HG03103 (cell line): Measurements from ENCODE around the gene COX6A1.

ENCODE experiments used
- ATAC-seq: cut with Tn5 transposase; IDR thresholded peaks from one replicate; pipeline ENCODE4 v1.9.1; 2021; ENCODE audit warnings: low read depth; ENCODE audit not compliant: unreplicated experiment

The COX6A1 gene

GRCh38 chr12:120437735-120438494 lies at the start of gene COX6A1:
TSS of gene COX6A1 (plus strand) at chr12:120438113. CDS start at chr12:120438127, 14 bp downstream.
- peak; percentile 92 for ATAC-seq

GRCh38 chr12:120388691-120389481 lies 49.0 kb upstream of the COX6A1 start:
- no peak for ATAC-seq

DNA sequence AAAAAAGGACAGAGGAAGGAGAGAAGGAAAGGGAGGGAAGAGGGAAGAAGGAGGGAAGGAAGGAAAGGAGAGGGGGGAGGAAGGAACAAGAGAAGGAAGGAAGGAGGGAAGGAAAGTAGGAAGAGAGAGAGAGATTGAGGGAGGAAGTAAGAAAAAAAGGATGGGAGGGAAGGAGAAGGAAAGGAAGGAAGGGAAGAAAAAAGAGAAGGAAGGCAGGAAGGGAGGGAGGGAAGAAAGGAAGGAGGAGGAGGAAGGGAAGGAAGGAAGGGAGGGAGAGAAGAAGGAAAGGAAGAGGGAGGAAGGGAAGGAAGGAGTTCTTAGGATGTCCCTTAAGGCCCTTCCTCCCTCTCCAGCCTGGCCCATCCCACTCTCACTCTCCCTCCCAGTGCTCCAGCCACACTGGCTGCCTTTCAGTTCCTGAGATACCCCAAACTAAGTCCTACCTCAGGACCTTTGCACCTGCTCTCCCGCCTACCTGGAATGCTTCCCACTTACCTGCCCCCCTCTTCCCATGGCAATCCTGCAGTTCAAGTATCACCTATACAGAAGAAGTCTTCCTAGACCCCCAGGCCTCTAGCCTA lies 47.3 kb upstream of the COX6A1 start:
- ATAC-seq = no peak

GRCh38 chr12:120394483-120395367 lies 43.2 kb upstream of the COX6A1 start:
- no peak for ATAC-seq

DNA sequence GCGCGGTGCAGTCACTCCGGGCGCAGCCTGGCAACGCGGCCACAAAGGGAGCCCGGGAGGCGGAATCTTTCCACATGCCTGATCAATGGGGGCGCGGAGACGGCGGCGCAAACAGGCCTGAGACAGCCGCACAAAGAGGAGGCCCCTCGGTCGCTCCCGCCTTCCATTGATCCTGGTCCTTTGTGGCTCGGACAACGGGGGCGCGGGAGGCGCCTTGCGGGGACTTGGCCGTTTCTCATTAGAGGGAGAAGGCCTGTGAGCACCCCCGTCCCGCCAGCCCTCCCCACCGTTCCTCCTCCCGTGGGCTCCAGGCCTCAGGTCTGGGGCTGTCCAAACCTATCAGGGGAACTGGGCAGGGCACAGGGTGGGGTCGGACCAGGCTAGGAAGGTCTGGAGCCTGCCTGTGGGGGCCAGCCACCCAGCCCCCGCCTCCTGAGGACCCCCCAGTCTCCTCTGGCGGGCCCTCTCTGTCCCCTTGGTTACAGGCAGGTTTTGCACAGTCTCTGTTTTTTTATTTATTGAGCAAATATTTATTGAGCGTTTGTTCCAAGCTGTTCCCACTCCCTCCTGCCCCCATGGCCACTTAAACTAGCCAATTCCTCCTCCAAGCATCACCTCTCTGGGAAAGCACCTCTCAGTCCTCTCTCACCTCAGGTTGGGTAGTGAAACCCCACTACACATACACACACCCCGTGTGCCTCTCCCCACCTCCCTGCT lies 39.9 kb upstream of the COX6A1 start:
- no peak for ATAC-seq

DNA sequence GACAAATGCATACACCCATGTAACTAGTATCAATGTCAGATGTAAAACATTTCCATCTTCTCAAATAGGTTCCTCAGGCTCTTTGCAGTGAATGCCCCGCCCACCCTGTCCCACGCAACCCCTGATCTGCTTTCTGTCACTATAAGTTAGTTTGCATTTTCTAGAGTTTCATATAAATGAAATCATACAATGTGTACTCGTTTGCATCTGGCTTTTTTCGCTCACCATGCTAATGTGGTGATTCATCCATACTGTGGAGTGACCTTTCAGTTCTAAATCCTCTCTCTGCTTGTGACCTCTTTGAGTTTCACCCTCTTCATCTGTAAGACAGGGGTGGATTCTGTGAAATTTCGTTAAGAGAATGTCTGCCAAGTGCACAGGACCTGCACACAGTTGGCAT lies 38.4 kb upstream of the COX6A1 start:
- ATAC-seq = no peak

- no peak for ATAC-seq
Measured at GRCh38 chr12:120402217-120402616, 35.7 kb upstream of the COX6A1 start.

DNA sequence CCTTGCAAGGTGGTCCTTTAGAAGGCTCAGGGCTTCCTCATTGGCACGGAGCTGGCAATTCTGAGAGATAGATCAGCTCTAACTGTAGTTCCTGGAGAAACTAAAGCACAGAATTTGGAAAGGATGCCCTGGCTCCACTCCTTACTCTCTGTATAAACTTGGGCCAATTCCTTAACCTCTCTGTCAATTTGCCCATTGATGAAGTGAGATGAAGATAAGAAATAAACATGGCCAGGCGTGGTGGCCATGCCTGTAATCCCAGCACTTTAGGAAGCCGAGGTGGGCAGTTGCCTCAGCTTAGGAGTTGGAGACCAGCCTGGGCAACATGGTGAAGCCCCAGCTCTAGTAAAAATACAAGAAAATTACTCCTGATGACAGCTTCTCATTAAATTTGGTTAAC lies 34.0 kb upstream of the COX6A1 start:
- no peak for ATAC-seq

DNA sequence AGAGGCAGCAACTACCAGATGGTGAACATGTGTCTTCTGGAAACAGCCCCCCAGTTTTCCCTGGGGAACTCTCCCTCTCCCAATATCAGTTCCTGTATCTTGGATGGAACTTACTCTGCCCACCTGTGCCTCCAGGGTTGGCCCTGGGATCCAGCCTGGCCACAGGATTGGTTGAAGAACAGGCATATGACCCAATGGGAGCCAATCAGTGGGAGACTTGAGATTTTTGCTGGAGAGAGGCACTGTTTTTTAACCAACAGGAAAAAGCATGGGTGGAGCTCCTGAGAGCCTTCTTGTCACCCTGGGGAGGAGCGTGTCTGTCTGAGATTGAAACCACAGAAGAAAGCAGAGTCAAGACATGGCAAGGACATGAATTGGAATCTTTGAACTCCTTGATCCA lies 33.6 kb upstream of the COX6A1 start:
- no peak for ATAC-seq

DNA sequence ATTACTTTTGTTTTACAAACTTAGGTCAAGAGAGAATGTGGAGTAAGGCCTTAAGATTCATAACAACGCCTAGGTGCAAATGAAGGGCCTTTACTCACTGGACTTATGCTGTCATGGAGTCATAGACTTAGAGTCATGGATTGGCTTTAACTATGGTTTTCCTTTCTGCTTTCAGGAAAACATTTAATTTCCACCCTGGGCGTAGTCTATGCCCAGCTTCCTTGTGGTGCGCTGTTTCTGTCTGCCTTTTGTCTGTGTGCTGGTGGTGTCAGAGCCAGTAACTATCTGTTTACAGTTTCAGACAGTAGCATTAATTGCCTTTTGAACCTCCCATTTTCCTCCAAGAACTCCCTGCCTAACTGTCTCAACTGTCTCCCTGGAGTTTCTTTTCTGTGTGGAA lies 31.8 kb upstream of the COX6A1 start:
- ATAC-seq = no peak

DNA sequence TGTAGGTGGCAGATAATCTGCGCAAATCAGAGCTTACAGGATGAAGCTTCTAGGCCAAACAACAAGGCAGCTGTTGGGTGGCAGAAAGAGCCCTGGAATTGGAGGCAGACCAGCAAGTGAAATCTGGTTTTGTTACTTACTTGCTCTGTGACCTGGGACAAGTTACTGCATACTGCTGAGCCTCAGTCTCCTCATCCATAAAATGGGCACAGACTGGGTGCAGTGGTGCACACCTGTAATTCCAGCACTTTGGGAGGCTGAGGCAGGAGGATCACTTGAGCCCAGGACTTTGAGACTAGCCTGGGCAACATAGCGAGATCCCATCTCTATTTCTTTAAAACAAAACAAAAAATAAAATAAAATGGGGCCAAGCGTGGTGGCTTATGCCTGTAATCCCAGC lies 31.4 kb upstream of the COX6A1 start:
- ATAC-seq = no peak

DNA sequence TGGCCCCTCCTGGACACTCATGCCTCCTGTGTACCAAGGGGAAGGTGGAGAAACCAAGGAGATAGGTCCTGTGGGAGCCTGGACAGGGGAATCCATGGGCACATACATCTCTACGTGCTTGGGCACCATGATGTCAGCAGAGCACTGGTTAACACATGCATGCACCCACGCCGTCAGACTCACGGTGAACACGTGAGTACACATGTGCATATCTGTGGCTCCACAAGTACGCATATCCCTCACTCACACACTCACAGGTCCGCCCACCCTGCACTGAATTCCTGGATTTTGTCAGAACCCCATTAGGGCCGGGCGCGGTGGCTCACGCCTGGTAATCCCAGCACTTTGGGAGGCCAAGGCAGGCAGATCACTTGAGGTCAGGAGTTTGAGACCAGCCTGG lies 29.1 kb upstream of the COX6A1 start:
- no peak for ATAC-seq

DNA sequence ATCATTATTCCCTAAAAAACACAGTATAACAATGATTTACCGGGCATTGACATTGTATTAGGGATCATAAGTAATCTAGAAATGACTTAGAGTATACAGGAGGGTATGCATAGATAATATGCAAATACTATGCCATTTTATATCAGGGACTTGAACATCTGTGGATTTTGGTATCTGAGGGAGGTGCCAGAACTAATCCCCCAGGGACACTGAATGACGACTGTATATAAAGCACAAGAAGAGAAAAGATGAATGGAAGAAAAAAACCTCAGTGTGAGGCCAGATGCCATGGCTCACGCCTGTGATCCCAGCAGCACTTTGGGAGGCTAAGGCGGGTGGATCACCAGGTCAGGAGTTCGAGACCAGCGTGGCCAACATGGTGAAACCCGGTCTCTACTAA lies 25.5 kb upstream of the COX6A1 start:
- no peak for ATAC-seq

DNA sequence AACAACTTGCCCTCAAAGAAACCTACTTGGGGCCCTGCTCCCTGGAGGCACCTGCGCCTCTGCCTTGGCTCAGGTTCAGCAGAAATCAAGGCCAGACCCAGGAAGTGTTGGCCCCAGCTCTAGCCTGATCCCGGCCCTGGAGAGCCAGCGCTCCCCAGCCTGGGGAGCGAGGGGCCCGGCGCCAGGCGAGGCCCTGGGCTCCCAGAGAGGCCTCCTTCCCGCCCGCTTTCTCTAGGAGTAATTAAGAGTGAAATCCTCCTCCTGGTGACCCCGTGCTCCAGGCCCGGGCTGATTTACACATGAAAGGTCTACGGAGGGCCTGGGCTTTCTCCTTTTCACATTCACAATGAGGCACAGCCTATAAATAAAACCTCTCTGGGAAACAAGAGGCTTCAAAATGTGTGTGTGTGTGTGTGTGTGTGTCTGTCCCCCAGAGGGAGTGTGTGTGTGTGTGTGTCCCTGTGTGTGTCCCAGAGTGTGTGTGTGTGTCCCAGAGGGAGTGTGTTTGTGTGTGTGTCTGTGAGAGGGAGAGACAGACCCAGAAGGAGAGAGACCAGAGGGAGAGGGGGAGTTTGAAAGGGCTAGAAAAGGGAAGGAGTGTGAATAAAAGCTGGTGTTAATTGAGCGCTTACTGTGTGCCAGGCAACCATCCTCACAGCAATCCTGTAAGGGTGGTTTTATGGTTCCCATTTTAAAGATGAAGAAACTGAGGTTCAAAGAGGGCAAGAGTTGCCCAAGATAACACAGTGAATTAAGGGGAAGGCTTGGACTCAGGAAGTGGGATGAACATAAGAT lies 23.8 kb upstream of the COX6A1 start:
- no peak for ATAC-seq

- no peak for ATAC-seq
Measured at GRCh38 chr12:120416490-120417216, 21.3 kb upstream of the COX6A1 start.

DNA sequence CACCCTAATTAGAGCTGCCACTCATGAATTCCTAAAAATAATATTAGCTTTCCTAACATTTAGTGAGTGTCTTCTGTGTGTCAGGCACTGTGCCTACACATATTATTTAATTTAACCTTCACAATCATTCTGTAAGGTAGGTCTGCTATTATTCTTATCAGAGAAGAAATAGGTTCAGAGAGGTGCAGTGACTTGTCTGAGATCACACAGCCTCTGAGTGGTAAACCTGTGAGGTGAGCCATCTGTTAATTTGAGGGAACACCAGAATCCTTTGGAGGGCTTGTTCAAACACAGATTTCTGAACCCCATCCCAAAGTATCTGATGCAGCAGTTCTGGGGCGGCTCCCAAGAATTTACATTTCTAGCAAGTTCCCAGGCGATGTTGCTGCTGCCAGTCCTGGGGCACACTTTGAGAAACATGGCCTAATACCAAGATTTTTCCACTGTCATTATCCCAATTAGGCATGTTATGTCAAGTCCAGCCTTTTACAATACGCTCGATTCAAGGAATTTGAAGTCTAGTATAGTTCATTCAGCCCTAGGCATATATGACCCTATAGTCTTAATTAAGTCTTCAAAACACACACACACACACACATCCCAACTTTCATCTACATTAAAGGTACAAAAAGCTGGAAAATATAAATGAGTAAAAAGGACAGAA lies 19.9 kb upstream of the COX6A1 start:
- no peak for ATAC-seq

- ATAC-seq = no peak
Measured at GRCh38 chr12:120421701-120422100, 16.2 kb upstream of the COX6A1 start.

GRCh38 chr12:120422892-120423456 lies 14.9 kb upstream of the COX6A1 start:
- ATAC-seq = no peak
